Amygdala (tissue), 56 donors: ENCODE data around the gene C2orf42.
"Not testable (repeated sequence)": the region's sequence is repeated elsewhere in the genome, so short reads cannot be mapped to it uniquely, and the experiment has no call there.

Source experiments
- DNase-seq, 56 donors: peaks; one replicate each; lab custom pipeline; 2025; lab: John Stamatoyannopoulos, UW

Gene C2orf42

DNA sequence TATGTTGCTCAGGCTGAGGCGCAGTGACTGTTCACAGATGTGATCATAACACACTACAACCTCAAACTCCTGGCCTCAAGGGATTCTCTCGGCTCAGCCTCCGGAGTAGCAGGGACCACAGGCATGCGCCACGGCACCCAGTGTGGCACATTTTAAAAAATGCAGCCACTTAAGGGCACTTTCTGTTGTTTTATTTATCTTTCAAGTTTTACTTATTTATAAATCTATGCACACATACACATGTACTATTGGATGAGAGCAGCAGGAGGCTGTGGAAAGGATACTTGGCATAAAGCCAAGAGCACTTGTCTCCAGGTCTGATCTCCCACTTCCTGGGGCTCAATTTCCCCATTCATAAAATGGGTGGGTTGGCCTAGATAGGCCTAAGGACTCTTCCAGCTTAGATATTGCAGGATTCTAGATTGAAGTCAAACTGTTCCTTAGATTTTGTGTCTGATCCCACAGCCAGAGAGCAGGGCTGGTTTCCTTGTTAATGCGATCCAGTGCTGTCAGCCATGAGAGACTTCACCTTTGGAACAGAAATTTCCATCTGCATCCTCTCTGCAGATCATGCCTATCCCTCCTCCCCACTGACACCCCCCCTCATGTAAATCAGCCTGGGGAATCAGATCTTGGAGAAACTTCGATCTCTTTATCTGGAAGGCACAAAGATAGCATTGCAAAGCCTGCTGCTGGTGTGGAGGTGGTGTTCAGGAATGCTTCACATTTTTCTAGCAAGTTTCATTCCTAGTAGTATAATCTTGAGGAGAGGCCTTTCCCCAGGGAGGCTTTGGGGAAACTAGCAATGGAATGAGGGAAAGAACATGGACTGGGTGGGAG, 78.8 kb downstream of the C2orf42 start:
- DNase-seq: no peak

DNA sequence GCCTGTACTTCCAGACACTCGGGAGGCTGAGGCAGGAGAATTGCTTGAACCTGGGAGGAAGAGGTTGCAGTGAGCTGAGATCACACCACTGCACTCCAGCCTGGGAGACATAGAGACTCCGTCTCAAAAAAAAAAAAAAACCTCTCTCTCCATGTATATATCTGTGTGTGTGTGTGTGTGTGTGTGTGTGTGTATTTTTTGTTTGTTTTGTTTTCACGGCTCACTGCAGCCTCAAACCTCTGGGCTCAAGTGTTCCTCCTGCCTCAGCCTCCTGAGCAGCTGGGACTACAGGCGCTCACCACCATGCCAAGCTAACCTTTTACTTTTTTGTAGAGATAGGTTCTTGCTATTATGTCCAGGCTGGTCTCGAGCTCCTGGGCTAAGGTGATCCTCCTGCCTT, 80.4 kb downstream of the C2orf42 start:
- not testable (repeated sequence) for DNase-seq

DNA sequence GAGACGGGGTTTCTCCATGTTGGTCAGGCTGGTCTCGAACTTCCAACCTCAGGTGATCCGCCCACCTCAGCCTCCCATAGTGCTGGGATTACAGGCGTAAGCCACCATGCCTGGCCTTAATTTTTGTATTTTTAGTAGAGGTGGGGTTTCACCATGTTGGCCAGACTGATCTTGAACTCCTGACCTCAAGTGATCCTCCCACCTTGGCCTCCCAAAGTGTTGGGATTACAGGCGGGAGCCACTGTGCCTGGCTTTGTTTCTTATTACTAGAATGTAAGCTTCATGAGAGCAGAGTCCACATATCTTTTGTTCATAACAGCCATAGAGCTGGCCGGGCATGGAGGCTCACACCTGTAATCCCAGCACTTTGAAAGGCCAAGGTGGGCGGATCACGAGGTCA, 84.7 kb downstream of the C2orf42 start:
- not testable (repeated sequence) for DNase-seq

DNA sequence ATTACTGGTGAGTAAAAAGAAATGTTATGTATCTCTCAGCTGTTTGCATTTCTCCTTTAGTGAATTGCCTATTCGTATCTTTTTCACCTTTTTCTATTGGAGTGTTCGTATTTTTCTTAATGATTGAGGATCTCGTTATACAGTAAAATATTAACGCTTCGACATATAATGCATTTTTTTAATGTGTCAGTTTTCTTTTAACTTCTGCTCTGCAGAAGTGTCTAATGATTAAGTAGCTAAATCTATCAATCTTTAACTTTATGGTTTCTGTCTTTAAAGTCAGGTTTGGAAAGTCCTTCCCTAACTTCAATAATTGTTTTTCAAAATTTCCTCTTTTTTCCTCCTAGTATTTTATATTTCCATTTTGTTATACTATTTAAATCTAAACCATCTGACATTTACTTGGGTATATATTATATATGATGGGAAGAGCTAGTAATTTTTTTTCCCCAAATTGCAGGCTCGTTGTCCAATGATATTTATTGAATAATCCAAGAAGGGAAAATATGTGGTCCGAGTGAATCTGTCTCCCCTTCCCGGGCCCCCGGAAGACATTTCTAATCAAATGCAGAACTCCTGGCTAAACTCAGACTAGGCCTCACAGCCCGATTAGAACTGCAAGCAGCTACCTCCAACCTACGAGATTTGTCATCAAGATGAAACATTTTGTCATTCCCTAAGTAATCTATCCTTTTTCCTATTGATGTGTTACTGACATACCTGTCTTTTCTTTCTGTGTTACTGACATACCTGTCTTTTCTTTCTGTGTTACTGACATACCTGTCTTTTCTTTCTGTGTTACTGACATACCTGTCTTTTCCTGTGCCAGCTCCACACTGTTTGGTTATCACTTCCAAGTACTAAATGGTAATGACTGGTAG, 86.3 kb downstream of the C2orf42 start:
- peak in 2 of 56 donors; percentile 42 to 46 for DNase-seq

DNA sequence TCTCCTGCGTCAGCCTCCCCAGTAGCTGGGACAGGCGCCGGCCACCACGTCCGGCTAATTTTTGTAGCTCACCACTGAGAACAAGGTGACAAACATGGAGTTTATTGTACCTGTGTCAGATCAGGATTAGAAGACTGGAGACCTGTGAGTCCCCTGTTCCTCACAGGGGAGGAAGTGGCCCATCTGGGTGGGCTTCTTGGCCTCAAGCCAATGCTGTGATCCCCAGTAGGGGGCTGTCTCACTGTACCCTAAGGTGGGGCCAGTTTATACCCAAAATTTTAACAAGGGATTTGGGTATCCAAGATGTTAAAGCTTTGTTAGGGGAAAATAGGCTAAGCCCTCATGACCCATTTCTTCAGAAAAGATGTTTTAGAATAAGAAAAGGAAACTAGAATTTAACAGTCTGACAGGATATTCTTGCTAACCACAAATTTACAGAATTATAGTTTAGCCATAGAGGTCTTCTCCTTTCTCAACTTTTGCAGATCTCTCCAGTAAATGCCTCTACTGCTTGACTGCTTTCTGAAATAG, 87.2 kb downstream of the C2orf42 start:
- no peak for DNase-seq

- not testable (repeated sequence) for DNase-seq
Measured at GRCh38 chr2:70102323-70102905, 88.4 kb downstream of the C2orf42 start.

- not testable (repeated sequence) for DNase-seq
Measured at GRCh38 chr2:70101686-70102085, 89.1 kb downstream of the C2orf42 start.

- DNase-seq: no peak
Measured at GRCh38 chr2:70101174-70101573, 89.6 kb downstream of the C2orf42 start.
